GM21381 (cell line): ENCODE results near the gene LBHD2.

ENCODE experiments used
- ATAC-seq: cut with Tn5 transposase; IDR thresholded peaks from one replicate; pipeline ENCODE4 v1.9.1; 2021; ENCODE audit warnings: mild to moderate bottlenecking, moderate library complexity; ENCODE audit not compliant: unreplicated experiment

LBHD2 gene

GRCh38 chr14:103068351-103069073 lies 15.5 kb upstream of the LBHD2 start:
- no peak for ATAC-seq

GRCh38 chr14:103070263-103070885 lies 13.6 kb upstream of the LBHD2 start:
- ATAC-seq, result no peak

GRCh38 chr14:103070971-103071542 lies 13.0 kb upstream of the LBHD2 start:
- no peak for ATAC-seq

- no peak for ATAC-seq
Observed at GRCh38 chr14:103071544-103072251, 12.3 kb upstream of the LBHD2 start.

- no peak for ATAC-seq
Observed at GRCh38 chr14:103072595-103073366, 11.2 kb upstream of the LBHD2 start.

GRCh38 chr14:103073367-103073875 lies 10.6 kb upstream of the LBHD2 start:
- ATAC-seq, result no peak

- ATAC-seq, result no peak
Observed at GRCh38 chr14:103073876-103074728, 9.9 kb upstream of the LBHD2 start.

GRCh38 chr14:103074729-103075367 lies 9.2 kb upstream of the LBHD2 start:
- ATAC-seq, result no peak

- peak; percentile 37 for ATAC-seq
Observed at GRCh38 chr14:103078420-103078749, 5.6 kb upstream of the LBHD2 start.

- ATAC-seq, result no peak
Observed at GRCh38 chr14:103078860-103079587, 5.0 kb upstream of the LBHD2 start.

- ATAC-seq, result no peak
Observed at GRCh38 chr14:103081951-103082350, 2.1 kb upstream of the LBHD2 start.

- ATAC-seq, result no peak
Observed at GRCh38 chr14:103085106-103086091, 1.4 kb downstream of the LBHD2 start.

- no peak for ATAC-seq
Observed at GRCh38 chr14:103086771-103087342, 2.8 kb downstream of the LBHD2 start.

- ATAC-seq, result no peak
Observed at GRCh38 chr14:103087343-103087835, 3.4 kb downstream of the LBHD2 start.

- ATAC-seq, result no peak
Observed at GRCh38 chr14:103088921-103089320, 4.9 kb downstream of the LBHD2 start.

- ATAC-seq, result no peak
Observed at GRCh38 chr14:103089386-103090335, 5.7 kb downstream of the LBHD2 start.
